Calu3 (cell line): ENCODE results near the gene ELOVL6. TPM values are rescaled to one million over a fixed set of nuclear protein-coding genes. Genes with fewer than 3 reads are reported as not detected.

Experiments
- BruUV-seq: library from RNA; stranded (reverse); fragments of 400-500 nt; replicated peaks from 2 replicates; lab custom pipeline; 2021; lab: Mats Ljungman, UMichigan
- CTCF ChIA-PET: fragments of 300-600 bp; sonication (Branson Sonifier 250); formaldehyde crosslinking; loops from one replicate; lab custom pipeline; 2022; ENCODE audit warnings: antibody characterized with exemption; lab: Charles Lee
- DNase-seq: peaks from one replicate; pipeline ENCODE4 v3.0.0; 2022
- H3K27ac Mint-ChIP-seq: one replicate; pipeline ENCODE4 v1.8.0; 2022; ENCODE audit warnings: mixed read lengths; ENCODE audit not compliant: unreplicated experiment
- H3K27me3 Mint-ChIP-seq: one replicate; pipeline ENCODE4 v1.8.0; 2022; ENCODE audit warnings: mixed read lengths; ENCODE audit not compliant: unreplicated experiment
- H3K36me3 Mint-ChIP-seq: one replicate; pipeline ENCODE4 v1.8.0; 2022; ENCODE audit warnings: mild to moderate bottlenecking, moderate library complexity, mixed read lengths; ENCODE audit not compliant: insufficient read depth, unreplicated experiment
- H3K4me1 Mint-ChIP-seq: one replicate; pipeline ENCODE4 v1.8.0; 2022; ENCODE audit warnings: mild to moderate bottlenecking, low read depth, mixed read lengths; ENCODE audit not compliant: unreplicated experiment
- H3K4me3 Mint-ChIP-seq: one replicate; pipeline ENCODE4 v1.8.0; 2022; ENCODE audit warnings: mild to moderate bottlenecking, low read depth, moderate library complexity, mixed read lengths; ENCODE audit not compliant: unreplicated experiment
- H3K9me3 Mint-ChIP-seq: one replicate; pipeline ENCODE4 v1.8.0; 2022; ENCODE audit warnings: low read depth, mixed read lengths; ENCODE audit not compliant: unreplicated experiment
- CTCF ChIP-seq: fragments of 200-600 bp; IDR thresholded peaks from one replicate; pipeline ENCODE4 v1.8.0; 2022; ENCODE audit warnings: antibody characterized with exemption; ENCODE audit not compliant: unreplicated experiment
- intact Hi-C: fragments of 100-400 bp; cut with micrococcal nuclease; formaldehyde crosslinking; loops from one replicate; pipeline ENCODE4 v1.10.0; 2022; ENCODE audit not compliant: unreplicated experiment
- total RNA-seq: library from RNA; stranded (reverse); gene quantifications from 2 replicates; pipeline ENCODE4 v1.2.3, GENCODE V29; 2022

The ELOVL6 gene
- total RNA-seq, 1 experiment from 2014 or later, result 26.1 TPM

DNA sequence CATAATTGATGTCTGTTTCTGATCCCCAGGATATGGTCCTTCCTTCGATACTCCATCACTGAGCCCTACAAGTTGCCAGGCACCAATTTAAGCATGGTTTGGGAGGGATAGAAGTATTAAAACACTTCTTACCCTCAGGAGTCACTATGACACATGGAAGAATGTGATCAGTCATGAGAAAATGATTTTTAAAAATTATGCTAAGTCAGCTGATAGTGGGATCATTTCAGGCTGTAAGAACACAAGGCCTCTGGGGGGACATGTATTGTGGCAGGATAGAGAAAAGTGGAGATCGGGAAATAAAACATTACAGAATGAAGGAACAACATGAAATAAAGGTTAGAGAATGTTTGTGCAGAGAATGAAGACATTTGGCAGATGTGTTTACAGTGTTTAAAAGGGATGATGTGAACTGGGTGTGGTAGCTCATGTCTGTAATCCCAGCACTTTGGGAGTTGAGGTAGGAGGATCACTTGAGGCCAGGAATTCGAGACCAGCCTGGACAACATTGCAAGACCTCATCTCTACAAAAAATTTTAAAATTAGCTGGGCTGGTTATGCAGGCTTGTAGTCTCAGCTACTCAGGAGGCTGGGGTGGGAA lies 64.0 kb downstream of the ELOVL6 start:
- no peaks in the 10 kb centered on the region for H3K36me3 Mint-ChIP-seq
- BruUV-seq, result no TSS peak
- H3K27ac Mint-ChIP-seq, result no peak overlapping the region
- H3K9me3 Mint-ChIP-seq, result no peaks in the 10 kb centered on the region
- CTCF ChIA-PET, result no interaction called here
- DNase-seq, result no peak
- H3K4me1 Mint-ChIP-seq, result peaks cover 46% of the 10 kb centered on the region
- intact Hi-C loops, result no loop called here
- no peak overlapping the region for H3K4me3 Mint-ChIP-seq
- no peaks in the 10 kb centered on the region for H3K27me3 Mint-ChIP-seq
- no peak for TF ChIP-seq CTCF

DNA sequence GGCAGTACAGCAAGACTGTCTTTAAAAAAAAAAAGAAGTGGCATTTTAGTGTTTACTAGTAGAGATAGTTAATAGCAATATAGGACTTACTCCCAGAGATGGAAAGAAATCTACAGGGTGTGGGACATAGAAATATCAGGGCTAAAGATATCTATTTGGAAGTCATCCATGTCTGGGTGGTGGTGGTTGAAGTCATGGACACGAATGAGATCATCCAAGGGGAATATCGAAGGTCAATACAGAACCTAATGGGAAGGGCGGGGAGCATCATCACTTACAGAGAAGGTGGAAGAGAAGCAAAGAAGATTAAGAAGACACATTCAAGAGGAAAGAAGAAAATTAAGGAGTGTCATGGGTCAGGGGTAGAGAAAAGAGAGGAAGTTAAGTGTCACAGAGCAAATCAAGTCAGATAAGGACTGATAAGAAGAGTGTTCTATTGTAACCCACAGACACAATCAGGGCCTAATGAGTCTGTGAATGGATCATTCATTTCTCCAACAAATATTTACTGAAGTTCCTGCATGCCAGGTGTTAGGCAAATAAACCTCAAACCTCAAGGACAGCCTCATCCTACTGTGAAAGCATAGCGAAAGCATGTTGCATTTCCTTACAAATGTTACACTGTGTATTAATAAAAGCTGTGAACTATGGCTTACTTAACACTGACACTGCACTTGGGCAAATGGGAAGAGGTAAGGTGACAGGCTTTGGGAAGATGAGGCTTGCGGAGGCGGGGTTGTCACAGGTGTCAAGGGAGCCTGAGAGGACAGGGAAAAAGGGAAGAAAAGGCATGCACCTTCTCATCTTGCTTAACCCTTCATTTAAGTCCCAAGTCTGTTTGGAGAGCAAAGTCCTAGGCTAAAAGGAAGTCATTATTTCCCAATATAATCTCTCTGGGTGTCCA lies 65.3 kb downstream of the ELOVL6 start:
- no peaks in the 10 kb centered on the region for H3K36me3 Mint-ChIP-seq
- peak; percentile 10 for DNase-seq
- CTCF ChIA-PET, result no interaction called here
- no peak for TF ChIP-seq CTCF
- peak overlapping the region; percentile 74 for H3K27ac Mint-ChIP-seq
- intact Hi-C loops, result no loop called here
- no TSS peak for BruUV-seq
- peak overlapping the region; percentile 16 for H3K4me3 Mint-ChIP-seq
- H3K4me1 Mint-ChIP-seq, result peaks cover 46% of the 10 kb centered on the region
- no peaks in the 10 kb centered on the region for H3K27me3 Mint-ChIP-seq
- H3K9me3 Mint-ChIP-seq, result no peaks in the 10 kb centered on the region

DNA sequence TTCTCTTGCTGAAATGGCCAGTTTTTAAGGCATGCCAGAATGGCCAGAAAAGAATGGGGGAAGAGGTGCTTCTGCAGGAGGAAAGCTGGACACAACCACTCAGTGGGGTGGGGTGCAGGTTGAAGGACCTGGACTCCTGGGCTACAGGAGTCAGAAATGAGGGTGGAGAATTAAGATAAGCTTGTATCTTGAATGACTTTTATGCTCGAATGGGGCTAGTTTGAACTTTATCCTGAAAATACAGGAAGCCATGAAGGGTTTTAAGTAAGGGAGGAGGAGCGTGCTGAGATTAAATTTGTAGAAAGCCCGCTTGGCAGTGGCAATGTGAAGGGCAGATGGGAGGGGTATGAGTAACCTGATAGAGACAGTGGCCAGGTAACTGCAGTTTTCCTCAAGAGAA lies 66.5 kb downstream of the ELOVL6 start:
- TF ChIP-seq CTCF, result no peak
- Mint-ChIP-seq H3K4me3 (no peak overlapping the region), H3K27me3 (no peaks in the 10 kb centered on the region), H3K27ac (no peak overlapping the region), H3K36me3 (no peaks in the 10 kb centered on the region), H3K9me3 (no peaks in the 10 kb centered on the region), H3K4me1 (peaks cover 46% of the 10 kb centered on the region)
- CTCF ChIA-PET, result no interaction called here
- DNase-seq, result no peak
- intact Hi-C loops, result no loop called here
- no TSS peak for BruUV-seq

GRCh38 chr4:110130576-110131358 lies 67.6 kb downstream of the ELOVL6 start:
- CTCF ChIA-PET, result interaction anchor here (0.8 kb wide), 1 partner anchor 11 kb away, joined by 5 read pairs; no protein-coding TSS in a partner anchor
- Mint-ChIP-seq H3K27me3 (no peaks in the 10 kb centered on the region), H3K9me3 (no peaks in the 10 kb centered on the region), H3K4me3 (no peak overlapping the region), H3K4me1 (peaks cover 45% of the 10 kb centered on the region), H3K27ac (no peak overlapping the region), H3K36me3 (no peaks in the 10 kb centered on the region)
- no peak for TF ChIP-seq CTCF
- DNase-seq, result peak; percentile 16
- intact Hi-C loops, result no loop called here
- BruUV-seq, result no TSS peak
